Spleen (tissue), 7 donors: ENCODE measurements around the gene EDN2.

Source experiments
- CTCF ChIP-seq, 11 experiments: fragments of 200-600 bp in 7 of 11; fragments of 450-650 bp in 4 of 11; sonication (generic) in 4 of 11; IDR thresholded peaks in 8 of 11; conservative IDR thresholded peaks in 3 of 11; 1 replicate in 7 of 11; 2 replicates in 4 of 11; pipeline versions ENCODE4 v1.4.0 to v1.8.0; 2016 to 2021; ENCODE audit warnings: antibody characterized with exemption in 11 of 11, inconsistent platforms in 4 of 11, mild to moderate bottlenecking in 1 of 11
- POLR2A ChIP-seq, 3 donors: fragments of 450-650 bp; IDR thresholded peaks; one replicate each; pipeline ENCODE4 v1.5.1; 2017; ENCODE audit warnings: antibody characterized with exemption in 3 of 3, mild to moderate bottlenecking in 1 of 3
- POLR2AphosphoS5 ChIP-seq, 3 donors: sonication (generic); formaldehyde crosslinking; IDR thresholded peaks; one replicate each; pipeline ENCODE4 v1.5.1; 2017; ENCODE audit warnings: antibody characterized with exemption in 3 of 3
- donor health status: DM: no; HTN: no; CAD: no; lungs with moderate emphysema.
- donor health status: DM: no; HTN: no; CAD: no.
- donor health status: DM: no; HTN: no; CAD: no.

- no peak for TF ChIP-seq POLR2AphosphoS5 (IDR thresholded peaks at IDR 0.05)
- no peak for TF ChIP-seq CTCF (IDR thresholded peaks at IDR 0.05 in 8 of 11, conservative IDR thresholded peaks at IDR 0.05 in 3 of 11)
- TF ChIP-seq POLR2A (IDR thresholded peaks at IDR 0.05): no peak
These were observed 31.3 kb upstream of the EDN2 start for GRCh38 chr1:41515778-41516167.
